GM23338 (cell line): Measurements from ENCODE around the gene SLF2.

ENCODE experiments used
- CREB1 ChIP-seq: fragments of 250-450 bp; sonication (Bioruptor Pico); IDR thresholded peaks from 2 replicates; pipeline ENCODE4 v1.5.0; 2020; ENCODE audit warnings: low read depth, mild to moderate bottlenecking, moderate library complexity
- CTCF ChIP-seq, 2 experiments: fragments of 200-600 bp in 1 of 2; sonication (generic) in 1 of 2; conservative IDR thresholded peaks; 2 replicates each; pipeline versions ENCODE4 v1.5.1 to v1.6.1; 2016 to 2017; ENCODE audit warnings: antibody characterized with exemption in 2 of 2, low read depth in 2 of 2, mild to moderate bottlenecking in 2 of 2, moderate library complexity in 1 of 2
- ETS1 ChIP-seq: IDR thresholded peaks from 2 replicates; pipeline ENCODE4 v1.6.1; 2016; ENCODE audit warnings: antibody characterized with exemption
- EZH2 ChIP-seq: fragments of 200-600 bp; sonication (generic); IDR thresholded peaks from one replicate; pipeline ENCODE4 v1.8.0; 2017; ENCODE audit warnings: antibody characterized with exemption, mild to moderate bottlenecking, low read depth; ENCODE audit not compliant: unreplicated experiment
- EZH2phosphoT487 ChIP-seq: fragments of 200-600 bp; sonication (generic); IDR thresholded peaks from one replicate; pipeline ENCODE4 v1.8.1; 2018; ENCODE audit warnings: antibody characterized with exemption; ENCODE audit not compliant: unreplicated experiment
- JUNB ChIP-seq: IDR thresholded peaks from one replicate; pipeline ENCODE4 v1.6.1; 2016; ENCODE audit warnings: antibody characterized with exemption; ENCODE audit not compliant: unreplicated experiment
- NANOG ChIP-seq: IDR thresholded peaks from 2 replicates; pipeline ENCODE4 v1.6.1; 2016; ENCODE audit warnings: antibody characterized with exemption, borderline replicate concordance
- POLR2AphosphoS5 ChIP-seq: IDR thresholded peaks from 2 replicates; pipeline ENCODE4 v1.6.1; 2016; ENCODE audit warnings: antibody characterized with exemption, low read depth
- REST ChIP-seq: IDR thresholded peaks from one replicate; pipeline ENCODE4 v1.6.1; 2018; ENCODE audit warnings: antibody characterized with exemption; ENCODE audit not compliant: unreplicated experiment
- ZNF114 ChIP-seq: fragments of 250-450 bp; sonication (Bioruptor Pico); IDR thresholded peaks from 2 replicates; pipeline ENCODE4 v1.5.0; 2020; ENCODE audit warnings: mild to moderate bottlenecking, moderate library complexity
- ZNF331 ChIP-seq: fragments of 250-450 bp; sonication (Bioruptor Pico); IDR thresholded peaks from 2 replicates; pipeline ENCODE4 v1.5.0; 2020; ENCODE audit warnings: low read depth, mild to moderate bottlenecking, moderate library complexity
- ZNF462 ChIP-seq: fragments of 250-450 bp; sonication (Bioruptor Pico); IDR thresholded peaks from 2 replicates; pipeline ENCODE4 v1.5.0; 2020; ENCODE audit warnings: mild to moderate bottlenecking, moderate library complexity

- no peak for TF ChIP-seq EZH2
- TF ChIP-seq CTCF (conservative IDR thresholded peaks at IDR 0.05; ENCODE audit: low read depth in 2 of 2): no peak
- TF ChIP-seq JUNB: no peak
- TF ChIP-seq EZH2phosphoT487: no peak
- no peak for TF ChIP-seq POLR2AphosphoS5
- TF ChIP-seq REST: no peak
- TF ChIP-seq CREB1 (CRISPR knock-in tag): no peak
- no peak for TF ChIP-seq ETS1
- TF ChIP-seq ZNF331 (CRISPR knock-in tag): no peak
- TF ChIP-seq ZNF462: no peak
- no peak for TF ChIP-seq ZNF114
- TF ChIP-seq NANOG: no peak
Observed at GRCh38 chr10:100943508-100943907, 30.7 kb downstream of the SLF2 start.
